HepG2 (cell line): ENCODE data around the gene SLC39A2. TPM values are rescaled to one million over a fixed set of nuclear protein-coding genes. Genes with fewer than 3 reads are reported as not detected.

Source experiments
- CENPBD1 ChIP-seq: sonication (generic); formaldehyde crosslinking; IDR thresholded peaks from 2 replicates; pipeline ENCODE4 v1.8.0; 2022; ENCODE audit warnings: missing genetic modification reagents, low read depth, mild to moderate bottlenecking, borderline replicate concordance
- ELK4 ChIP-seq: sonication (generic); formaldehyde crosslinking; IDR thresholded peaks from 2 replicates; pipeline ENCODE4 v1.9.0; 2021; ENCODE audit warnings: missing genetic modification reagents, borderline replicate concordance
- FOXA3 ChIP-seq: IDR thresholded peaks from 2 replicates; pipeline ENCODE4 v1.6.1; 2016; ENCODE audit warnings: missing genetic modification reagents, missing compliant biosample characterization
- KDM5B ChIP-seq: sonication (generic); formaldehyde crosslinking; IDR thresholded peaks from 2 replicates; pipeline ENCODE4 v1.4.0; 2020; ENCODE audit warnings: missing genetic modification reagents, mild to moderate bottlenecking, borderline replicate concordance
- MAX ChIP-seq: IDR thresholded peaks from 2 replicates; pipeline ENCODE4 v1.6.1; 2012; ENCODE audit warnings: inconsistent platforms
- NFIC ChIP-seq: IDR thresholded peaks from 2 replicates; pipeline ENCODE4 v1.6.1; 2012; ENCODE audit warnings: mild to moderate bottlenecking, low read length, inconsistent platforms
- SALL1 ChIP-seq: sonication (generic); formaldehyde crosslinking; IDR thresholded peaks from 2 replicates; pipeline ENCODE4 v1.8.0; 2022; ENCODE audit warnings: mild to moderate bottlenecking, missing genetic modification reagents
- TAF15 ChIP-seq: fragments of 200-400 bp; formaldehyde crosslinking; IDR thresholded peaks from one replicate; pipeline ENCODE4 v1.6.1; 2018; ENCODE audit warnings: mild to moderate bottlenecking, low read depth, low read length; ENCODE audit not compliant: poor library complexity, severe bottlenecking
- TCF12 ChIP-seq, 2 experiments: fragments of 450-650 bp in 1 of 2; sonication (generic) in 1 of 2; formaldehyde crosslinking in 1 of 2; IDR thresholded peaks; 2 replicates each; pipeline versions ENCODE4 v1.6.1 to v1.8.0; 2017 to 2022; ENCODE audit warnings: antibody characterized with exemption in 1 of 2, mild to moderate bottlenecking in 1 of 2, missing genetic modification reagents in 1 of 2, moderate library complexity in 1 of 2
- TFE3 ChIP-seq: IDR thresholded peaks from 2 replicates; pipeline ENCODE4 v1.6.1; 2016
- TGIF2 ChIP-seq: IDR thresholded peaks from 2 replicates; pipeline ENCODE4 v1.6.1; 2016; ENCODE audit warnings: control low read depth, missing compliant biosample characterization
- ZNF142 ChIP-seq: sonication (generic); formaldehyde crosslinking; IDR thresholded peaks from 2 replicates; pipeline ENCODE4 v1.4.0; 2020; ENCODE audit warnings: missing genetic modification reagents
- ZNF232 ChIP-seq: sonication (generic); formaldehyde crosslinking; IDR thresholded peaks from 2 replicates; pipeline ENCODE4 v1.4.0; 2020; ENCODE audit warnings: missing genetic modification reagents, borderline replicate concordance
- ZNF335 ChIP-seq: sonication (generic); formaldehyde crosslinking; IDR thresholded peaks from 2 replicates; pipeline ENCODE4 v1.4.0; 2020; ENCODE audit warnings: missing genetic modification reagents
- ZNF44 ChIP-seq: sonication (generic); formaldehyde crosslinking; IDR thresholded peaks from 2 replicates; pipeline ENCODE4 v1.5.1; 2020; ENCODE audit warnings: mild to moderate bottlenecking, missing genetic modification reagents
- ZNF709 ChIP-seq: sonication (generic); formaldehyde crosslinking; IDR thresholded peaks from 2 replicates; pipeline ENCODE4 v1.5.0; 2020; ENCODE audit warnings: mild to moderate bottlenecking, missing genetic modification reagents
- ZSCAN22 ChIP-seq: sonication (generic); formaldehyde crosslinking; IDR thresholded peaks from 2 replicates; pipeline ENCODE4 v1.4.0; 2020; ENCODE audit warnings: mild to moderate bottlenecking, missing genetic modification reagents
- polyA plus RNA-seq, 8 experiments: library from polyadenylated mRNA; depleted of rRNA in 3 of 8; stranded (reverse) in 7 of 8; unstranded in 1 of 8; fragments of >200 nt; fragmentation: Illumina TruSeq in 4 of 8; extraction: Trizol in 4 of 8; gene quantifications; 2 replicates each; pipeline versions ENCODE4 v1.2.1 to v1.2.3, GENCODE V29; 2011 to 2016; ENCODE audit warnings: low read depth in 4 of 8, missing spikeins in 1 of 8, mixed read lengths in 1 of 8; ENCODE audit not compliant: insufficient read depth in 1 of 8
- total RNA-seq, 5 experiments: library from RNA; depleted of rRNA; stranded (reverse); fragments of >200 nt; fragmentation: Illumina TruSeq; extraction: Trizol; gene quantifications; 2 replicates each; pipeline ENCODE4 v1.2.3, GENCODE V29; 2016; ENCODE audit warnings: low read depth in 1 of 5

SLC39A2 gene
- total and polyA plus RNA-seq, 2 of the 13 experiments (the other 11 are each of a cell fraction or from before 2014, with no cell fraction given) = 0.08 to 0.11 TPM

- TF ChIP-seq KDM5B (CRISPR knock-in tag) (peak; percentile 1; the same call in 1 of the 2 replicates), TCF12 (IDR thresholded peaks at IDR 0.05) (no peak), TCF12 (CRISPR knock-in tag; IDR thresholded peaks at IDR 0.05) (peak; percentile 28; the same call in 1 of the 2 replicates), ELK4 (CRISPR knock-in tag) (no peak), ZSCAN22 (CRISPR knock-in tag) (no peak), TGIF2 (0 out of 2 replicates have a peak, but pooled peaks have one; percentile 27), ZNF709 (CRISPR knock-in tag) (0 out of 2 replicates have a peak, but pooled peaks have one; percentile 16), ZNF232 (CRISPR knock-in tag) (no peak), ZNF335 (CRISPR knock-in tag) (no peak), MAX (peak; percentile 45; the same call in 1 of the 2 replicates), CENPBD1 (CRISPR knock-in tag) (no peak), NFIC (peak; percentile 16; the same call in 1 of the 2 replicates), ZNF44 (no peak), TAF15 (no peak), TFE3 (CRISPR knock-in tag) (0 out of 2 replicates have a peak, but pooled peaks have one; percentile 12), FOXA3 (CRISPR knock-in tag) (no peak), ZNF142 (CRISPR knock-in tag) (no peak), SALL1 (peak; percentile 42; the same call in 1 of the 2 replicates)
- TF ChIP-seq, all 625 proteins: peak for 62
Measured at GRCh38 chr14:21023817-21024584, 24.9 kb downstream of the SLC39A2 start (continued).
